ENCODE results near the gene ARMC5. TPM values are rescaled to one million over a fixed set of nuclear protein-coding genes. Genes with fewer than 3 reads are reported as not detected.

The ARMC5 gene
- polyA plus RNA-seq, 1 donor from 2014 or later, result 27.6 TPM

DNA sequence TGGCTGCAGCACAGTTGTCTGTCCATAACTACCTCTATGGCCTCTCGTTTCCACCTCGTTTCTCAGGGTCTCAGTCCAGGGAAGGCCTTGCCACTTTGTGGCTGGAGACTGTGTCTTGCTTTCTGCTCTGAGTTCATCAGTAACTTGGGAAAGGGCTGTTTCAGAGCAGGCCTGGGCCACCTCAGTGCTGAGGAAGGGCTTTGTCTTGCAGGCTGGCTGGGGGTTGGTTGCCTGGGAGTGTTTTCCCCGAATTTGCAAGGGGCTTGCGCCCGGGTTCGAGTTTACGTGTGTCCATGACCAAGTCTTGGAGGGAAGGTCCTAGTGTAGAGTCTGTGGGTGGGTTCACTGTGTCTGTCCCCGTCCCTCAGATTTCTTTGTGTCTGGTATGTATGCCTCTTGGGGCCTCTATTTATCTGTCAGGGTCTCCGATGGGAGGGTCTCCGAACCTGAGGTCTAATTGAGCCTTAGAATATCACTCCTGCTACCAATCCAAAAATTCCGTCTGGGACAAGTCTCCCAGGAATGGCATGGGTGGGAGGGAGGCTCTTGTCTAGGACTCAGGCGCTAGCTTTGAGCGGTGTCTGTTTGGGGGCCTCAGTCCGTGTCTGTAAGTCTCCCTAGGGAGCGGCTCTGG, 12.1 kb downstream of the ARMC5 start:
- Histone ChIP-seq H3K9me2 (ENCODE audit: insufficient read depth, low read length) (no peaks in the 10 kb centered on the region), H3K36me3 (ENCODE audit: insufficient read depth, low read length) (no peaks in the 10 kb centered on the region), H3K27ac (ENCODE audit: low read length) (no peak overlapping the region), H2AFZ (ENCODE audit: low read depth, low read length) (no peak overlapping the region), H3K4me2 (ENCODE audit: low read length) (no peak overlapping the region), H3K4me3 (ENCODE audit: low read length) (peak overlapping the region; percentile 57), H4K20me1 (ENCODE audit: insufficient read depth) (no peaks in the 10 kb centered on the region), H3K9ac (ENCODE audit: low read length) (no peak overlapping the region), H3F3A (ENCODE audit: insufficient read depth, low read length, poor library complexity, severe bottlenecking) (no peaks in the 10 kb centered on the region), H3K79me2 (replicated peaks; ENCODE audit: insufficient read depth, low read length) (no peaks in the 10 kb centered on the region), H3K9me3 (ENCODE audit: low read length) (no peaks in the 10 kb centered on the region), H3K27me3 (ENCODE audit: insufficient read depth, low read depth, low read length) (peaks cover 52% of the 10 kb centered on the region)
- TF ChIP-seq EZH2 (IDR thresholded peaks at IDR 0.05; ENCODE audit: borderline replicate concordance, insufficient read depth, low read length, poor library complexity, severe bottlenecking), result no peak
- TF ChIP-seq, protein P1, sequence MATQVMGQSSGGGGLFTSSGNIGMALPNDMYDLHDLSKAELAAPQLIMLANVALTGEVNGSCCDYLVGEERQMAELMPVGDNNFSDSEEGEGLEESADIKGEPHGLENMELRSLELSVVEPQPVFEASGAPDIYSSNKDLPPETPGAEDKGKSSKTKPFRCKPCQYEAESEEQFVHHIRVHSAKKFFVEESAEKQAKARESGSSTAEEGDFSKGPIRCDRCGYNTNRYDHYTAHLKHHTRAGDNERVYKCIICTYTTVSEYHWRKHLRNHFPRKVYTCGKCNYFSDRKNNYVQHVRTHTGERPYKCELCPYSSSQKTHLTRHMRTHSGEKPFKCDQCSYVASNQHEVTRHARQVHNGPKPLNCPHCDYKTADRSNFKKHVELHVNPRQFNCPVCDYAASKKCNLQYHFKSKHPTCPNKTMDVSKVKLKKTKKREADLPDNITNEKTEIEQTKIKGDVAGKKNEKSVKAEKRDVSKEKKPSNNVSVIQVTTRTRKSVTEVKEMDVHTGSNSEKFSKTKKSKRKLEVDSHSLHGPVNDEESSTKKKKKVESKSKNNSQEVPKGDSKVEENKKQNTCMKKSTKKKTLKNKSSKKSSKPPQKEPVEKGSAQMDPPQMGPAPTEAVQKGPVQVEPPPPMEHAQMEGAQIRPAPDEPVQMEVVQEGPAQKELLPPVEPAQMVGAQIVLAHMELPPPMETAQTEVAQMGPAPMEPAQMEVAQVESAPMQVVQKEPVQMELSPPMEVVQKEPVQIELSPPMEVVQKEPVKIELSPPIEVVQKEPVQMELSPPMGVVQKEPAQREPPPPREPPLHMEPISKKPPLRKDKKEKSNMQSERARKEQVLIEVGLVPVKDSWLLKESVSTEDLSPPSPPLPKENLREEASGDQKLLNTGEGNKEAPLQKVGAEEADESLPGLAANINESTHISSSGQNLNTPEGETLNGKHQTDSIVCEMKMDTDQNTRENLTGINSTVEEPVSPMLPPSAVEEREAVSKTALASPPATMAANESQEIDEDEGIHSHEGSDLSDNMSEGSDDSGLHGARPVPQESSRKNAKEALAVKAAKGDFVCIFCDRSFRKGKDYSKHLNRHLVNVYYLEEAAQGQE (IDR thresholded peaks at IDR 0.05; ENCODE audit: borderline replicate concordance), result no peak
- TF ChIP-seq SMC3 (conservative IDR thresholded peaks at IDR 0.05; ENCODE audit: poor library complexity), result no peak
- TF ChIP-seq, protein P2, sequence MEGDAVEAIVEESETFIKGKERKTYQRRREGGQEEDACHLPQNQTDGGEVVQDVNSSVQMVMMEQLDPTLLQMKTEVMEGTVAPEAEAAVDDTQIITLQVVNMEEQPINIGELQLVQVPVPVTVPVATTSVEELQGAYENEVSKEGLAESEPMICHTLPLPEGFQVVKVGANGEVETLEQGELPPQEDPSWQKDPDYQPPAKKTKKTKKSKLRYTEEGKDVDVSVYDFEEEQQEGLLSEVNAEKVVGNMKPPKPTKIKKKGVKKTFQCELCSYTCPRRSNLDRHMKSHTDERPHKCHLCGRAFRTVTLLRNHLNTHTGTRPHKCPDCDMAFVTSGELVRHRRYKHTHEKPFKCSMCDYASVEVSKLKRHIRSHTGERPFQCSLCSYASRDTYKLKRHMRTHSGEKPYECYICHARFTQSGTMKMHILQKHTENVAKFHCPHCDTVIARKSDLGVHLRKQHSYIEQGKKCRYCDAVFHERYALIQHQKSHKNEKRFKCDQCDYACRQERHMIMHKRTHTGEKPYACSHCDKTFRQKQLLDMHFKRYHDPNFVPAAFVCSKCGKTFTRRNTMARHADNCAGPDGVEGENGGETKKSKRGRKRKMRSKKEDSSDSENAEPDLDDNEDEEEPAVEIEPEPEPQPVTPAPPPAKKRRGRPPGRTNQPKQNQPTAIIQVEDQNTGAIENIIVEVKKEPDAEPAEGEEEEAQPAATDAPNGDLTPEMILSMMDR (IDR thresholded peaks at IDR 0.05; ENCODE audit: poor library complexity, severe bottlenecking), result no peak
- TF ChIP-seq RAD21 (conservative IDR thresholded peaks at IDR 0.05), result no peak
- no peak for TF ChIP-seq MXI1 (conservative IDR thresholded peaks at IDR 0.05; ENCODE audit: poor library complexity, severe bottlenecking)
- TF ChIP-seq EP300 (conservative IDR thresholded peaks at IDR 0.05; ENCODE audit: poor library complexity, severe bottlenecking), result no peak
- no peak for TF ChIP-seq POLR2AphosphoS5 (IDR thresholded peaks at IDR 0.05)

DNA sequence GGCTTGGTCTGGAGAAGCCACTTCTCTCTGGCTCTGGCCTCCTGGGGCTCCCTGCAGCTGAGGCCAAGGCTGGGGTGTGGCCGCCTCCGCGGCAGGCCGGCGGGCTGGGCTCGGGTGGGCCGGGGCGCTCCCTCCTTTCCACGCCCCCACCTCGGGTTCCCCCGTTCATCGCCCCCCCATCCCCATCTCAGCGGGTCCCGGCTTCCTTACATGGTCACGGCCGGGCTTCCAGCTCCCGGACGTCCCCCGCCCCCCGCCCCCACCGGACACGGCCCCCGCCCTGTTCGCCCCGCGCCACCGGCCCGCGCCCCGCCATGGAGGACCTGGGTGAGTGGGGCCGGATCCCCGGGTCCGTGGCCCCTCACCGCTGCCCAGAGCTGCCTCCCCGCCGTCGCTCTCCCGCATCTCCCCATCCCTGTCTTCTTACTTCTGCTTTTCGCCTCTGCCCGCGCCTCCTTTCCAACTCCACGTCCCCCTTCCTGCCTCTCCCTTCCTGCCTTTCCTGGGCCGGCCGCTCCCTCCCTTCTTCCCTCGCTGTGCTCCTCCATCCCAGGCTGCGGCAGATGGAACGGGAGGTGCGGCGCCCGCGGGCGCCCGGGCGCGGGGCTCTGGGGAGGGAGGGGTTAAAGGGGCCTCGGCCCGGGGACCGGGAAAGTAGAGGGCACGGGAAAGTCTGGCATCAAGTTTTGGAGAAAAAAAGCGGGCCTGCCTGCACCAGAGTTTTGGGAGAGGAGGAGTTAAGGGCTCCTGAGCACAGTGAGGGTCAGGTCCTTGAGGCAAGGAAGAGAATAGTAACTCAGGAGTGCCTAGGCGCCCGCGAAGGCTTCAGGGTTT, 12.8 kb downstream of the ARMC5 start, which contains the start of gene TGFB1I1:
TGFB1I1 (plus strand) TSS at position 278 of the 834 bp plus-strand sequence; CDS start at position 315, 37 bp downstream.
- TF ChIP-seq EP300 (conservative IDR thresholded peaks at IDR 0.05; ENCODE audit: poor library complexity, severe bottlenecking), result no peak
- TF ChIP-seq POLR2AphosphoS5 (IDR thresholded peaks at IDR 0.05), result no peak
- no peak for TF ChIP-seq SMC3 (conservative IDR thresholded peaks at IDR 0.05; ENCODE audit: poor library complexity)
- no peak for TF ChIP-seq RAD21 (conservative IDR thresholded peaks at IDR 0.05)
- TF ChIP-seq TAF1 (IDR thresholded peaks at IDR 0.05; ENCODE audit: low read depth), result no peak
- TF ChIP-seq, protein P2 (IDR thresholded peaks at IDR 0.05; ENCODE audit: poor library complexity, severe bottlenecking), result no peak
- TF ChIP-seq MXI1 (conservative IDR thresholded peaks at IDR 0.05; ENCODE audit: poor library complexity, severe bottlenecking), result no peak
- TF ChIP-seq, protein P1 (IDR thresholded peaks at IDR 0.05; ENCODE audit: borderline replicate concordance), result no peak
- TF ChIP-seq EZH2 (IDR thresholded peaks at IDR 0.05; ENCODE audit: borderline replicate concordance, insufficient read depth, low read length, poor library complexity, severe bottlenecking), result no peak
- Histone ChIP-seq H3K27me3 (ENCODE audit: insufficient read depth, low read depth, low read length) (peaks cover 58% of the 10 kb centered on the region), H3K27ac (ENCODE audit: low read length) (no peak within 1 kb of the TSS), H3K9me3 (ENCODE audit: low read length) (no peaks in the 10 kb centered on the region), H3K9me2 (ENCODE audit: insufficient read depth, low read length) (no peaks in the 10 kb centered on the region), H2AFZ (ENCODE audit: low read depth, low read length) (no peak within 1 kb of the TSS), H3K4me2 (ENCODE audit: low read length) (no peak within 1 kb of the TSS), H3K4me3 (ENCODE audit: low read length) (peak within 1 kb of the TSS; percentile 57), H3K9ac (ENCODE audit: low read length) (peak within 1 kb of the TSS; percentile 23), H3K79me2 (replicated peaks; ENCODE audit: insufficient read depth, low read length) (no peaks in the 10 kb centered on the region), H3K36me3 (ENCODE audit: insufficient read depth, low read length) (no peaks in the 10 kb centered on the region), H4K20me1 (ENCODE audit: insufficient read depth) (no peaks in the 10 kb centered on the region), H3F3A (ENCODE audit: insufficient read depth, low read length, poor library complexity, severe bottlenecking) (no peaks in the 10 kb centered on the region)

Measured in neural cell (in vitro differentiated cells).